DND-41 (cell line): Measurements from ENCODE around the gene ADORA2B.

Source experiments
- ATAC-seq: fragments of 200-7000 bp; cut with Tn5 transposase; 3 replicates; pipeline ENCODE4 v1.9.1; 2021; ENCODE audit warnings: low read depth; ENCODE audit not compliant: insufficient read depth
- DNase-seq: peaks from one replicate; pipeline ENCODE4 v3.0.0-alpha.2; 2020
- H2AFZ ChIP-seq: 2 replicates; pipeline ENCODE4 v1.6.0; 2012; ENCODE audit warnings: low read depth, low read length
- H3K27ac ChIP-seq: 2 replicates; pipeline ENCODE4 v1.5.1; 2012; ENCODE audit warnings: low read length, inconsistent platforms
- H3K27me3 ChIP-seq: fragments of 200-600 bp; sonication (generic); 2 replicates; pipeline ENCODE4 v1.6.0; 2012; ENCODE audit warnings: low read length, mild to moderate bottlenecking, inconsistent platforms; ENCODE audit not compliant: insufficient read depth, poor library complexity
- H3K36me3 ChIP-seq: 2 replicates; pipeline ENCODE4 v1.5.1; 2012; ENCODE audit warnings: low read length, inconsistent platforms; ENCODE audit not compliant: insufficient read depth
- H3K4me1 ChIP-seq: 2 replicates; pipeline ENCODE4 v1.5.1; 2012; ENCODE audit warnings: mild to moderate bottlenecking, low read length; ENCODE audit not compliant: insufficient read depth
- H3K4me2 ChIP-seq: 2 replicates; pipeline ENCODE4 v1.6.0; 2012; ENCODE audit warnings: mild to moderate bottlenecking, moderate library complexity, low read length, inconsistent platforms; ENCODE audit not compliant: insufficient read depth
- H3K4me3 ChIP-seq, 2 experiments: fragments of 200-600 bp in 1 of 2; shearing (Covaris generic) in 1 of 2; 2 replicates each; pipeline ENCODE4 v1.5.1; 2012 to 2016; ENCODE audit warnings: inconsistent platforms in 2 of 2, low read length in 2 of 2, mild to moderate bottlenecking in 2 of 2, low read depth in 1 of 2, moderate library complexity in 1 of 2
- H3K79me2 ChIP-seq: 2 replicates; pipeline ENCODE4 v1.6.0; 2012; ENCODE audit warnings: low read length, inconsistent platforms; ENCODE audit not compliant: insufficient read depth
- H3K9ac ChIP-seq: 2 replicates; pipeline ENCODE4 v1.6.0; 2012; ENCODE audit warnings: low read depth, mild to moderate bottlenecking, inconsistent platforms, low read length, moderate library complexity
- H3K9me3 ChIP-seq: 2 replicates; pipeline ENCODE4 v1.5.1; 2012; ENCODE audit warnings: low read length, moderate library complexity, mild to moderate bottlenecking, inconsistent platforms; ENCODE audit not compliant: insufficient read depth, severe bottlenecking
- H4K20me1 ChIP-seq: 2 replicates; pipeline ENCODE4 v1.6.0; 2012; ENCODE audit warnings: low read length; ENCODE audit not compliant: insufficient read depth
- EZH2 ChIP-seq: IDR thresholded peaks from 3 replicates; pipeline ENCODE4 v1.6.1; 2012; ENCODE audit warnings: borderline replicate concordance, low read depth, mild to moderate bottlenecking, moderate library complexity, low read length, inconsistent platforms; ENCODE audit not compliant: severe bottlenecking
- TF ChIP-seq, protein P1 (sequence below): IDR thresholded peaks from 2 replicates; pipeline ENCODE4 v1.5.1; 2012; ENCODE audit warnings: borderline replicate concordance, low read length, moderate library complexity, mild to moderate bottlenecking; ENCODE audit not compliant: poor library complexity, severe bottlenecking; ENCODE audit errors: extremely low read depth

ADORA2B gene

DNA sequence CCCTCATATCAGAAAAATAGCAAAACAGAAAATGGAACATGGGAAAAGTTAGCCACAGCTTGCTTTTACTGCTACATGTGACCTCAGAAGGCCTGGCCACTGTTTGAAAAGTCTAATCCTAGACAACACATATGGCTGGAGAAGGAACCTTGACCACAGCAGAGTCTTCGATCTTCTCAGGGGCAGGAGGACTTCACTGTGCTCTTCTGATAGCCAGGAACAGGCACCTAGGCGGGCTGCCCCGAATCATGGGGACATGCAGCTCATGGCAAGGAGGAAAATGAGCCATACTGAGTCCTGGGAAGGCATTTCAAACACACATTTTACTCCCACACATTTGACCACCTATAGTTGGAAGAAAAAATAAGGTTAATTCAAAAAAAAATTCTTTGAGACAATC, 31.1 kb upstream of the ADORA2B start:
- no peaks in the 10 kb centered on the region for H3K9me3 ChIP-seq
- DNase-seq, result no peak
- H3K27ac ChIP-seq, result no peak overlapping the region
- no peak overlapping the region for H2AFZ ChIP-seq
- no peak for TF ChIP-seq EZH2
- TF ChIP-seq, protein P1, sequence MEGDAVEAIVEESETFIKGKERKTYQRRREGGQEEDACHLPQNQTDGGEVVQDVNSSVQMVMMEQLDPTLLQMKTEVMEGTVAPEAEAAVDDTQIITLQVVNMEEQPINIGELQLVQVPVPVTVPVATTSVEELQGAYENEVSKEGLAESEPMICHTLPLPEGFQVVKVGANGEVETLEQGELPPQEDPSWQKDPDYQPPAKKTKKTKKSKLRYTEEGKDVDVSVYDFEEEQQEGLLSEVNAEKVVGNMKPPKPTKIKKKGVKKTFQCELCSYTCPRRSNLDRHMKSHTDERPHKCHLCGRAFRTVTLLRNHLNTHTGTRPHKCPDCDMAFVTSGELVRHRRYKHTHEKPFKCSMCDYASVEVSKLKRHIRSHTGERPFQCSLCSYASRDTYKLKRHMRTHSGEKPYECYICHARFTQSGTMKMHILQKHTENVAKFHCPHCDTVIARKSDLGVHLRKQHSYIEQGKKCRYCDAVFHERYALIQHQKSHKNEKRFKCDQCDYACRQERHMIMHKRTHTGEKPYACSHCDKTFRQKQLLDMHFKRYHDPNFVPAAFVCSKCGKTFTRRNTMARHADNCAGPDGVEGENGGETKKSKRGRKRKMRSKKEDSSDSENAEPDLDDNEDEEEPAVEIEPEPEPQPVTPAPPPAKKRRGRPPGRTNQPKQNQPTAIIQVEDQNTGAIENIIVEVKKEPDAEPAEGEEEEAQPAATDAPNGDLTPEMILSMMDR, result no peak
- no peak overlapping the region for H3K4me3 ChIP-seq
- no peak for ATAC-seq
- no peaks in the 10 kb centered on the region for H3K79me2 ChIP-seq
- no peak overlapping the region for H3K4me2 ChIP-seq
- no peaks in the 10 kb centered on the region for H3K4me1 ChIP-seq
- no peak overlapping the region for H3K9ac ChIP-seq
- no peaks in the 10 kb centered on the region for H3K27me3 ChIP-seq
- no peaks in the 10 kb centered on the region for H4K20me1 ChIP-seq
- H3K36me3 ChIP-seq, result no peaks in the 10 kb centered on the region

DNA sequence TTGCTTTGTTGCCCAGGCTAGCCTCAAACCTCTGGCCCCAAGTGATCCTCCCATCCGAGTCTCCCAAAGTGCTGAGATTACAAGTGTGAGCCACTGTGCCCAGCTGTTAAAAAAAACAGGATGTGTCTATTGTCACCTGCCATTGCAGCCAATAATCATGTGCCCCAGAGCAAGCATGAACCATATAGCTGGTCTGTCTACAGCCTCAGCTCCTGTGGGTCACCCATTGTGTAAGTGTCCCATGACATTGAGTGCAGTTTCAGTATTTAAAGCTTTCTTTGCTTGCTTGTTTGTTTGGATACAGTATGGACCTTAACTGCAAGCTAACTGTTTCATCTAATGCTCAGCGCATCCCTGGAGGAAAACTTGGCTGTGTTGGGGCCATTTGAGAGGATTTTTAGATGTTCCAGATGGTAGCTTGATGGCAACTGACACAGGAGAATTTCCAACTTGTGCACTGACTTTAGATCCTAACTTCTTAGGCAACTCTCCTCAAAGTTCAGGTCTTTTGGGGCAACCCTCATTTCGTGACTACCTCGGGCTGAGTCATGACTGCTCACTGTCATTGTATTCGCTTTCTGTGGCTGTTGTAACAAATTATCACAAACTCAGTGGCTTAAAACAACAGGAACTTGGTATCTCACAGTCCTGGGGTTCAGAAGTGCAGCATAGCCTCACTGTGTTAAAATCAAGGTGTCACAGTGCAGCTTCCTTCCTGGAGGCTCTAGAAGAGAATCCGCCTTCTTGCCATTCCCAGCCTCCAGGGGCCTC, 30.3 kb upstream of the ADORA2B start:
- Histone ChIP-seq H3K4me1 (no peaks in the 10 kb centered on the region), H3K36me3 (no peaks in the 10 kb centered on the region), H3K9me3 (no peaks in the 10 kb centered on the region), H3K27me3 (no peaks in the 10 kb centered on the region), H3K27ac (no peak overlapping the region), H3K4me3 (no peak overlapping the region), H4K20me1 (no peaks in the 10 kb centered on the region), H2AFZ (no peak overlapping the region), H3K9ac (no peak overlapping the region), H3K4me2 (no peak overlapping the region), H3K79me2 (no peaks in the 10 kb centered on the region)
- no peak for TF ChIP-seq EZH2
- TF ChIP-seq, protein P1, result no peak
- no peak for DNase-seq
- ATAC-seq, result no peak

DNA sequence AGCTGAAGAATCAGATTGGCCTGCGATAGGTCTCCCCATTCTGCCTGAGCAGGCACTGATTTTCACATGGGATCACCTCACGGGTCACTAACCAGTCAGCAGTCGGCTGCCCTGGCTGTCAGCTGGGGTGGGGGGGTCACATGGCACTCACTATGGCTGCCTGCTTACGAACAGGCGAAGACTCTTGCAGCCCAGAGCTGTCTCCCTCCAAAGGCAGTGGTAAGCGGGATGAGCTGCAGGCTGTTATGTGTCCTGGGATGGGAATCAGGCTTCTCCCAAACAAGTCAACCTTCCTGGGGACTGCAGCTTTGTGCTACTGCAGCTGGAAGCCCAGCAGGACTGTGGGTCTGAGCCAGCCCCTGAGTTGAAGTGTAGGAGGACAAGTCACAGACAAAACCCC, 29.0 kb upstream of the ADORA2B start:
- ATAC-seq (no peak), DNase-seq (no peak)
- Histone ChIP-seq H3K9ac (no peak overlapping the region), H3K9me3 (no peaks in the 10 kb centered on the region), H3K36me3 (no peaks in the 10 kb centered on the region), H3K4me3 (no peak overlapping the region), H3K27ac (no peak overlapping the region), H3K4me2 (no peak overlapping the region), H2AFZ (no peak overlapping the region), H3K4me1 (no peaks in the 10 kb centered on the region), H3K79me2 (no peaks in the 10 kb centered on the region), H3K27me3 (no peaks in the 10 kb centered on the region), H4K20me1 (no peaks in the 10 kb centered on the region)
- no peak for TF ChIP-seq EZH2
- TF ChIP-seq, protein P1, result no peak
